Measurements from ENCODE around the gene DND1. TPM values are rescaled to one million over a fixed set of nuclear protein-coding genes. Genes with fewer than 3 reads are reported as not detected.
"Not testable (repeated sequence)": the region's sequence is repeated elsewhere in the genome, so short reads cannot be mapped to it uniquely, and the experiment has no call there.

The DND1 gene
- total RNA-seq, 2 donors from 2014 or later = 0.36 to 26.2 TPM

- H3K9me3 ChIP-seq = no peaks in the 10 kb centered on the region
- no peaks in the 10 kb centered on the region for H3K4me1 ChIP-seq (replicated peaks)
- DNase-seq (ENCODE audit: low spot score) = no peak
- H3K36me3 ChIP-seq = peaks cover 4 to 18% of the 10 kb centered on the region in 2 donors
- intact Hi-C loops (cut with DNase I) = no loop called here
- no peaks in the 10 kb centered on the region for H3K27me3 ChIP-seq (replicated peaks; ENCODE audit: insufficient read depth)
- H3K27ac ChIP-seq = no peak overlapping the region
- no peak for TF ChIP-seq POLR2A (IDR thresholded peaks at IDR 0.05)
- TF ChIP-seq POLR2AphosphoS5 (IDR thresholded peaks at IDR 0.05) = no peak
- TF ChIP-seq CTCF (IDR thresholded peaks at IDR 0.05) = no peak
- H3K4me3 ChIP-seq = no peak overlapping the region
- 89% methylated on average over 4 of the region's 7 CpGs for WGBS
These were observed 1.8 kb downstream of the DND1 start for GRCh38 chr5:140671472-140672125.

- H3K36me3 ChIP-seq = peaks cover 4 to 13% of the 10 kb centered on the region in 2 donors
- H3K27me3 ChIP-seq (replicated peaks; ENCODE audit: insufficient read depth); H3K4me1 ChIP-seq (replicated peaks); H3K27ac ChIP-seq; DNase-seq (ENCODE audit: low spot score); H3K9me3 ChIP-seq; intact Hi-C loops (cut with DNase I); H3K4me3 ChIP-seq: not testable (repeated sequence)
- WGBS = 97% methylated on average over 3 of the region's 4 CpGs
These were observed 2.3 kb downstream of the DND1 start for GRCh38 chr5:140671035-140671434.

- DNase-seq (ENCODE audit: low spot score) = peak; percentile 96
- H3K4me1 ChIP-seq (replicated peaks) = peaks cover 3% of the 10 kb centered on the region
- peak in 2 of 4 experiments; percentile 5 to 23 for TF ChIP-seq CTCF (IDR thresholded peaks at IDR 0.05)
- peak; percentile 84 for TF ChIP-seq POLR2A (IDR thresholded peaks at IDR 0.05)
- peak; percentile 97 for TF ChIP-seq POLR2AphosphoS5 (IDR thresholded peaks at IDR 0.05)
- no peaks in the 10 kb centered on the region for H3K9me3 ChIP-seq
- intact Hi-C loops (cut with DNase I) = no loop called here
- peaks cover 4 to 16% of the 10 kb centered on the region in 2 donors for H3K36me3 ChIP-seq
- H3K4me3 ChIP-seq = peak within 1 kb of the TSS; percentile 72 to 74
- WGBS = under 1% methylated on average over 36 of the region's 54 CpGs
- peak within 1 kb of the TSS; percentile 91 to 92 for H3K27ac ChIP-seq
- no peaks in the 10 kb centered on the region for H3K27me3 ChIP-seq (replicated peaks; ENCODE audit: insufficient read depth)
These were observed 8.8 kb downstream of the DND1 start, which contains the start of gene WDR55 for GRCh38 chr5:140664359-140665119. WDR55 (plus strand) TSS chr5:140664904; CDS start chr5:140664913, 9 bp downstream.

DNA sequence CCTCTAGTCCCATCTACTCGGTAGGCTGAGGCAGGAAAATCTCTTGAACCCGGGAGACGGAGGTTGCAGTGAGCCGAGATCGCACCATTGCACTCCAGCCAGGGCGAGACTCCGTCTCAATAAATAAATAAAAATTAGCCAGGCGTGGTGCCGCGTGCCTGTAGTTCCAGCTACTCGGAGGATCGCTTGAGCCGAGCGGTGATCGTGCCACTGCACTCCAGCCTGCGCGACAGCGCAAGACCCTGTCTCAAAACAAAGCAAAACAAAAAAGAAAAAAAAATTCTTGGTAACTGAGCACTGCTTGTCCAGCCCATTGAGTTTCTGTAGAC lies 9.4 kb downstream of the DND1 start:
- TF ChIP-seq CTCF (IDR thresholded peaks at IDR 0.05) (no peak), POLR2A (IDR thresholded peaks at IDR 0.05) (no peak), POLR2AphosphoS5 (IDR thresholded peaks at IDR 0.05) (no peak)
- Histone ChIP-seq H3K27me3 (replicated peaks; ENCODE audit: insufficient read depth) (no peaks in the 10 kb centered on the region), H3K27ac (peak overlapping the region; percentile 91 to 92), H3K9me3 (no peaks in the 10 kb centered on the region), H3K36me3 (peaks cover 9 to 16% of the 10 kb centered on the region in 2 donors), H3K4me1 (replicated peaks) (peaks cover 3% of the 10 kb centered on the region), H3K4me3 (peak overlapping the region; percentile 72 to 74)
- DNase-seq (ENCODE audit: low spot score) = peak; percentile 28
- intact Hi-C loops (cut with DNase I) = no loop called here
- WGBS = 11% methylated on average over 18 of the region's 18 CpGs

- H3K9me3 ChIP-seq; intact Hi-C loops (cut with DNase I); H3K4me1 ChIP-seq (replicated peaks); H3K4me3 ChIP-seq; H3K27me3 ChIP-seq (replicated peaks; ENCODE audit: insufficient read depth); DNase-seq (ENCODE audit: low spot score); H3K27ac ChIP-seq: not testable (repeated sequence)
- H3K36me3 ChIP-seq = peaks cover 22 to 30% of the 10 kb centered on the region in 2 donors
- WGBS = 88% methylated on average over 6 of the region's 6 CpGs
These were observed 13.0 kb downstream of the DND1 start for GRCh38 chr5:140660371-140660770.
